Measurements from ENCODE around the gene KCNK18. TPM values are rescaled to one million over a fixed set of nuclear protein-coding genes. Genes with fewer than 3 reads are reported as not detected.

The KCNK18 gene
- total and polyA plus RNA-seq, 2 donors (not counting 3 experiments of a cell fraction or from before 2014, with no cell fraction given), result not detected

DNA sequence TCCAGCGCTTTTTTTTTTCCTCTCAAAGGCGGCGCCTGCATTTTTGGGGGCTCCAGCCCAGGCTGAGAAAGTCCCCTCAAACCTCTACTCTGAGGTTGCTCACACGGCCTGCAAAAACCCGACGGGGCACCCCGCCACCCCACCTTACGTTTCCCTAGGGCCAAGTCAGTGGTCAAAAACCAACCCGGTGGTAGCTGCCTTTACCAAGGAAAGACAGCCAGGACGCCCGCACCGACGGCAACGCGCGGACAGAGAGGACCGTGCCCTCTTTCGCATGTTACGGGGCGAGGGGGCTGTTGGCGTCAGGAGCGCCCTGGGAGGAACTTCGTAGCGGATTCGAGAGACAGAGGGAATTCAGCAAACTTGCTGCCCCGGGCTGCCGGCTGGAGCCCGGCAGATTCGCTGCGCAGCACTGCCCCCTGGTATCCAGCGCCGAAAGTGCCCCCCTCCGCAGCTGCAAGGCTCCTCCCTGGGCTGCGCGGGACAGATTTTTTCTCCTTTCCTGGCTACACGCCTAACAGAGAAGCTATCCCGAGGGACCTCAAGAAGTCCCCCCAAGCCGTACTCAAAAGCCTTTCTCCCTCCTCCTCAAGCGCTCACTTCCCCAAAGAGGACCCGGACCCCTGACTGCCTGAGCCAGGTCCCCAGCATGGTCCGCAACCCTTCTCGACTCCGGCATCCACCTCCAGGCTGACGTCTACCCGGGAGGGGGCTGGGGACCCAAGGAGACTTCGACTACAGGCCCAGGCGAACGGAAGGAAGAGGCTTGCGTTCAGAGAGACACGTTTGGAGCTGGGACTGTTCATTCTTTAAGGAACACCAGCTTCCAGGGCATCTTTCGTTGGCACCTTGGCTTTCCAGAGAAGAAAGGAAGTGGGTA is 31.5 kb upstream of the KCNK18 start:
- intact Hi-C loops (cut with micrococcal nuclease) (loop anchor here (2.0 to 5.0 kb wide), 4 partner anchors 29 to 369 kb away; no protein-coding TSS in a partner anchor), dilution Hi-C loops (cut with MboI; ENCODE audit: extremely low pct_ligation_motif_present, low sequenced_read_pairs) (loop anchor here (25.0 kb wide), 1 partner anchor 353 kb away; no protein-coding TSS in a partner anchor)
- DNase-seq (ENCODE audit: low read depth, low spot score) (peak; percentile 51), FAIRE-seq (peak; percentile 87)
- Histone ChIP-seq H3K79me2 (ENCODE audit: control insufficient read depth, insufficient read depth, low read length) (no peaks in the 10 kb centered on the region), H3K36me3 (ENCODE audit: control insufficient read depth in 2 of 2, extremely low read depth in 1 of 2, insufficient read depth in 2 of 2, low read length in 2 of 2) (no peaks in the 10 kb centered on the region), H3K9me1 (replicated peaks; ENCODE audit: control insufficient read depth, extremely low read depth, insufficient read depth, low read length) (no peaks in the 10 kb centered on the region), H4K20me1 (replicated peaks; ENCODE audit: control insufficient read depth, extremely low read depth, insufficient read depth, low read length) (no peaks in the 10 kb centered on the region), H3K27ac (ENCODE audit: insufficient read depth, low read depth, low read length) (no peak overlapping the region), H3K27me3 (ENCODE audit: control insufficient read depth in 2 of 2, insufficient read depth in 2 of 2, low read length in 2 of 2) (peaks cover 88 to 95% of the 10 kb centered on the region in 2 experiments), H3K4me1 (ENCODE audit: control insufficient read depth, extremely low read depth, insufficient read depth, low read length) (peaks cover 3% of the 10 kb centered on the region), H3K9ac (replicated peaks; ENCODE audit: extremely low read depth, insufficient read depth, low read length) (no peak overlapping the region), H3K4me2 (ENCODE audit: insufficient read depth, low read length) (no peak overlapping the region), H3K4me3 (replicated peaks in 1 of 3; ENCODE audit: insufficient read depth in 1 of 3, low read depth in 1 of 3, low read length in 3 of 3) (no peak overlapping the region), H3K9me3 (replicated peaks; ENCODE audit: control insufficient read depth, insufficient read depth, low read length) (no peaks in the 10 kb centered on the region), H2AFZ (ENCODE audit: low read depth, low read length) (peak overlapping the region; percentile 31)
- POLR2A ChIA-PET, result interaction anchor here (1.2 kb wide), 1 partner anchor 369 kb away, joined by 3 read pairs; no protein-coding TSS in a partner anchor
- CTCF ChIA-PET, result interaction anchor here (0.6 to 7.4 kb wide), 21 partner anchors 7 to 1438 kb away, joined by 3 to 238 read pairs (median 9); partner anchors contain the start of genes ENO4 and VAX1
- no TSS peak for BruUV-seq (replicated peaks)
- peak; percentile 84 for TF ChIP-seq EZH2 (IDR thresholded peaks at IDR 0.05; ENCODE audit: borderline replicate concordance, low read depth, low read length, severe bottlenecking)
- TF ChIP-seq, protein P1, sequence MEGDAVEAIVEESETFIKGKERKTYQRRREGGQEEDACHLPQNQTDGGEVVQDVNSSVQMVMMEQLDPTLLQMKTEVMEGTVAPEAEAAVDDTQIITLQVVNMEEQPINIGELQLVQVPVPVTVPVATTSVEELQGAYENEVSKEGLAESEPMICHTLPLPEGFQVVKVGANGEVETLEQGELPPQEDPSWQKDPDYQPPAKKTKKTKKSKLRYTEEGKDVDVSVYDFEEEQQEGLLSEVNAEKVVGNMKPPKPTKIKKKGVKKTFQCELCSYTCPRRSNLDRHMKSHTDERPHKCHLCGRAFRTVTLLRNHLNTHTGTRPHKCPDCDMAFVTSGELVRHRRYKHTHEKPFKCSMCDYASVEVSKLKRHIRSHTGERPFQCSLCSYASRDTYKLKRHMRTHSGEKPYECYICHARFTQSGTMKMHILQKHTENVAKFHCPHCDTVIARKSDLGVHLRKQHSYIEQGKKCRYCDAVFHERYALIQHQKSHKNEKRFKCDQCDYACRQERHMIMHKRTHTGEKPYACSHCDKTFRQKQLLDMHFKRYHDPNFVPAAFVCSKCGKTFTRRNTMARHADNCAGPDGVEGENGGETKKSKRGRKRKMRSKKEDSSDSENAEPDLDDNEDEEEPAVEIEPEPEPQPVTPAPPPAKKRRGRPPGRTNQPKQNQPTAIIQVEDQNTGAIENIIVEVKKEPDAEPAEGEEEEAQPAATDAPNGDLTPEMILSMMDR (IDR thresholded peaks at IDR 0.05; ENCODE audit: extremely low read depth in 1 of 2, insufficient read depth in 1 of 2, low read depth in 1 of 2, low read length in 2 of 2), result peak; percentile 73 to 92
- TF ChIP-seq MYC (IDR thresholded peaks at IDR 0.05; ENCODE audit: low read depth, low read length), result no peak
- TF ChIP-seq MAX (IDR thresholded peaks at IDR 0.05; ENCODE audit: insufficient read depth, insufficient read length), result no peak
- no peak for TF ChIP-seq POLR2AphosphoS5 (IDR thresholded peaks at IDR 0.05; ENCODE audit: insufficient read depth, low read depth, low read length)
